ENCODE results near the gene TSPAN32. TPM values are rescaled to one million over a fixed set of nuclear protein-coding genes. Genes with fewer than 3 reads are reported as not detected.

TSPAN32 gene
- total RNA-seq, 2 donors from 2014 or later: not detected

GRCh38 chr11:2309251-2310072 lies 7.6 kb downstream of the TSPAN32 start:
- Histone ChIP-seq H3K36me3 (ENCODE audit: control insufficient read depth, insufficient read depth, low read length) (no peaks in the 10 kb centered on the region), H3K4me3 (ENCODE audit: low read length) (no peak overlapping the region), H3K27me3 (ENCODE audit: control insufficient read depth, insufficient read depth, low read length, poor library complexity, severe bottlenecking) (no peaks in the 10 kb centered on the region), H3K9ac (ENCODE audit: extremely low read depth, low read length, poor library complexity, severe bottlenecking) (no peak overlapping the region), H3K9me3 (ENCODE audit: control insufficient read depth, low read length) (no peaks in the 10 kb centered on the region), H3K4me1 (ENCODE audit: control insufficient read depth, insufficient read depth, low read length) (no peaks in the 10 kb centered on the region), H3K27ac (ENCODE audit: low read depth, low read length) (no peak overlapping the region)
- Mint-ChIP-seq H3K4me3 (no peak overlapping the region), H3K4me1 (no peaks in the 10 kb centered on the region), H3K36me3 (ENCODE audit: low read depth) (no peaks in the 10 kb centered on the region), H3K27ac (no peak overlapping the region), H3K9me3 (no peaks in the 10 kb centered on the region), H3K27me3 (ENCODE audit: insufficient read depth) (no peaks in the 10 kb centered on the region)
- TF ChIP-seq, protein P1, sequence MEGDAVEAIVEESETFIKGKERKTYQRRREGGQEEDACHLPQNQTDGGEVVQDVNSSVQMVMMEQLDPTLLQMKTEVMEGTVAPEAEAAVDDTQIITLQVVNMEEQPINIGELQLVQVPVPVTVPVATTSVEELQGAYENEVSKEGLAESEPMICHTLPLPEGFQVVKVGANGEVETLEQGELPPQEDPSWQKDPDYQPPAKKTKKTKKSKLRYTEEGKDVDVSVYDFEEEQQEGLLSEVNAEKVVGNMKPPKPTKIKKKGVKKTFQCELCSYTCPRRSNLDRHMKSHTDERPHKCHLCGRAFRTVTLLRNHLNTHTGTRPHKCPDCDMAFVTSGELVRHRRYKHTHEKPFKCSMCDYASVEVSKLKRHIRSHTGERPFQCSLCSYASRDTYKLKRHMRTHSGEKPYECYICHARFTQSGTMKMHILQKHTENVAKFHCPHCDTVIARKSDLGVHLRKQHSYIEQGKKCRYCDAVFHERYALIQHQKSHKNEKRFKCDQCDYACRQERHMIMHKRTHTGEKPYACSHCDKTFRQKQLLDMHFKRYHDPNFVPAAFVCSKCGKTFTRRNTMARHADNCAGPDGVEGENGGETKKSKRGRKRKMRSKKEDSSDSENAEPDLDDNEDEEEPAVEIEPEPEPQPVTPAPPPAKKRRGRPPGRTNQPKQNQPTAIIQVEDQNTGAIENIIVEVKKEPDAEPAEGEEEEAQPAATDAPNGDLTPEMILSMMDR (conservative IDR thresholded peaks at IDR 0.05): no peak
- DNase-seq: no peak
- 67 to 78% methylated on average over 7 to 19 of the region's 19 CpGs for WGBS, 2 experiments (ENCODE audit: insufficient coverage in 1 of 2, insufficient read length in 1 of 2)

- H3K4me3 Mint-ChIP-seq: no peak overlapping the region
- Histone ChIP-seq H3K27ac (ENCODE audit: low read depth, low read length) (no peak overlapping the region), H3K4me3 (ENCODE audit: low read length) (no peak overlapping the region), H3K4me1 (ENCODE audit: control insufficient read depth, insufficient read depth, low read length) (no peaks in the 10 kb centered on the region), H3K36me3 (ENCODE audit: control insufficient read depth, insufficient read depth, low read length) (no peaks in the 10 kb centered on the region), H3K27me3 (ENCODE audit: control insufficient read depth, insufficient read depth, low read length, poor library complexity, severe bottlenecking) (no peaks in the 10 kb centered on the region), H3K9ac (ENCODE audit: extremely low read depth, low read length, poor library complexity, severe bottlenecking) (no peak overlapping the region), H3K9me3 (ENCODE audit: control insufficient read depth, low read length) (no peaks in the 10 kb centered on the region)
- H3K27ac Mint-ChIP-seq: no peak overlapping the region
- H3K4me1 Mint-ChIP-seq: peaks cover 2% of the 10 kb centered on the region
- TF ChIP-seq, protein P1 (conservative IDR thresholded peaks at IDR 0.05): no peak
- no peak for DNase-seq
- no peaks in the 10 kb centered on the region for H3K9me3 Mint-ChIP-seq
- WGBS, 2 experiments (ENCODE audit: insufficient coverage in 1 of 2, insufficient read length in 1 of 2): 82 to 93% methylated on average over 10 to 16 of the region's 16 CpGs
- no peaks in the 10 kb centered on the region for H3K27me3 Mint-ChIP-seq (ENCODE audit: insufficient read depth)
- no peaks in the 10 kb centered on the region for H3K36me3 Mint-ChIP-seq (ENCODE audit: low read depth)
Observed at GRCh38 chr11:2310073-2310785, 8.4 kb downstream of the TSPAN32 start.

DNA sequence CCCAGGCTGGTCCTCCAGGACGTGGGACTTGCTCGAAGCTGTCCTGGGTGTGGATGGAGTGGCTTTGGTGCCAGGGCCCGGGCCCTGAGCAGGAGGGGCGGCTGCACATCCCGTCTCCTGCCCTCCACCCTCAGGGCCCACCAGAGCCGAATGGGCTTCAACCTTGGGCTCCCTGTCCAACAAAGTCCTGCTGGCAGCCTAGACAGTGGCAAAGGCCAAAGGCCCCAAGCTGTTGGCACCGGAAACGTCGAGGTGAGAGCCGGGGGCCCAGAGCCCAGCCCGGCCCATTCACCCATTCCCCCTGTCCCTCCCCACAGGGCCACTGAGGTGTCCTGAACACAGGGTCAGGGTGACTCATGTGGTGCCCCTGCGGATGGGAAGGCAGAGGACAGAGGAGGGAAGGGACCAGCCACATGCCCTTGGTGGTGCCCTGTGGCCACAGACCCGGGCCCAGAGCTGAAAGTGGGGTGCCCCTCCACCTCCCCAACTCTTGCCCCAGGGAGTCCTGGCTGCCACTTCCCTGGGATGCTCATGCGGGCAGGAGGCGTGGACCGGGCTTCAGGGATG lies 9.1 kb downstream of the TSPAN32 start:
- Histone ChIP-seq H3K27ac (ENCODE audit: low read depth, low read length) (no peak overlapping the region), H3K9me3 (ENCODE audit: control insufficient read depth, low read length) (no peaks in the 10 kb centered on the region), H3K4me1 (ENCODE audit: control insufficient read depth, insufficient read depth, low read length) (no peaks in the 10 kb centered on the region), H3K36me3 (ENCODE audit: control insufficient read depth, insufficient read depth, low read length) (no peaks in the 10 kb centered on the region), H3K9ac (ENCODE audit: extremely low read depth, low read length, poor library complexity, severe bottlenecking) (no peak overlapping the region), H3K4me3 (ENCODE audit: low read length) (no peak overlapping the region), H3K27me3 (ENCODE audit: control insufficient read depth, insufficient read depth, low read length, poor library complexity, severe bottlenecking) (no peaks in the 10 kb centered on the region)
- TF ChIP-seq, protein P1 (conservative IDR thresholded peaks at IDR 0.05): no peak
- Mint-ChIP-seq H3K36me3 (ENCODE audit: low read depth) (no peaks in the 10 kb centered on the region), H3K27me3 (ENCODE audit: insufficient read depth) (no peaks in the 10 kb centered on the region), H3K27ac (no peak overlapping the region), H3K4me3 (no peak overlapping the region), H3K4me1 (peaks cover 2% of the 10 kb centered on the region), H3K9me3 (no peaks in the 10 kb centered on the region)
- no peak for DNase-seq
- WGBS, 2 experiments (ENCODE audit: insufficient coverage in 1 of 2, insufficient read length in 1 of 2): 83 to 85% methylated on average over 8 to 16 of the region's 16 CpGs
